Measurements from ENCODE around the gene RIT2.

RIT2 gene

DNA sequence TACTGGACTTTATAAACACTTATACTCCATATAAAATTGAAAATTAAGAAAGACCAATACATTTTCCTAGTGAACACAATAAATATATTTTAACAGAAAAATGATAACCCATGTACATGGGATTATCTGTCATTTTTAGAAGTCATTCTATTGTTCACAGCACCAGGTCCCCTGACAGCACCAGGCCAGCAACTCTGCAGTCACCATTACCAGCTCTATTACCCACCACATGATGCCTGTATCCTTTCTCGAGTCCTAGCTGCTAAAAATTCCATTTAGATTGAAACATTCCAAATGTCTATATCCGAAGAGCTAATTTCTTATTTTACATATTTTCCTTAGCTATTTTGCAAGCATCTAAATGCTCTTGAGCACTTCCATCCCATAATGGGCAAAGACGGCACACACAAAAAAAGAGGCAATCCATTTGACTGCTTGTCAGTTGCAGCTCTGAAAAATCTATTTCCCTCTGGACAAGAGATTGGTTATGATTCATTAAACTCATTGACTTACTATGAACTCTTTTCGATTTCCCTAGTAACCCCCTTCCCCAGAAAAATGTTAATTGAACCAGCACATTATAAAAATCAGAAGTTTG is 336.9 kb downstream of the RIT2 start:
- ChIA-PET POLR2A (no interaction called here), CTCF (interaction anchor here (1.0 kb wide), 1 partner anchor 10 kb away, joined by 4 read pairs; no protein-coding TSS in a partner anchor)
- TF ChIP-seq ZNF629 (tag by site-specific recombination; IDR thresholded peaks at IDR 0.05) (no peak), ZNF146 (tag by site-specific recombination; IDR thresholded peaks at IDR 0.05) (no peak), ZNF19 (tag by site-specific recombination; IDR thresholded peaks at IDR 0.05; ENCODE audit: low read depth) (no peak), BCL11B (tag by site-specific recombination; IDR thresholded peaks at IDR 0.05; ENCODE audit: low read depth) (no peak), SP7 (tag by site-specific recombination; IDR thresholded peaks at IDR 0.05) (no peak), ZNF350 (tag by site-specific recombination; IDR thresholded peaks at IDR 0.05) (no peak), KLF16 (tag by site-specific recombination; IDR thresholded peaks at IDR 0.05) (no peak), ZNF366 (tag by site-specific recombination; conservative IDR thresholded peaks at IDR 0.05) (no peak), ZBTB21 (tag by site-specific recombination; IDR thresholded peaks at IDR 0.05) (no peak), ZNF658 (tag by site-specific recombination; IDR thresholded peaks at IDR 0.05) (no peak), ZNF214 (tag by site-specific recombination; IDR thresholded peaks at IDR 0.05; ENCODE audit: borderline replicate concordance) (no peak), PRDM1 (tag by site-specific recombination; IDR thresholded peaks at IDR 0.05) (no peak), ZNF510 (tag by site-specific recombination; IDR thresholded peaks at IDR 0.05; ENCODE audit: insufficient replicate concordance) (no peak), ZNF843 (tag by site-specific recombination; IDR thresholded peaks at IDR 0.05) (no peak)
- TF ChIP-seq, protein P1, sequence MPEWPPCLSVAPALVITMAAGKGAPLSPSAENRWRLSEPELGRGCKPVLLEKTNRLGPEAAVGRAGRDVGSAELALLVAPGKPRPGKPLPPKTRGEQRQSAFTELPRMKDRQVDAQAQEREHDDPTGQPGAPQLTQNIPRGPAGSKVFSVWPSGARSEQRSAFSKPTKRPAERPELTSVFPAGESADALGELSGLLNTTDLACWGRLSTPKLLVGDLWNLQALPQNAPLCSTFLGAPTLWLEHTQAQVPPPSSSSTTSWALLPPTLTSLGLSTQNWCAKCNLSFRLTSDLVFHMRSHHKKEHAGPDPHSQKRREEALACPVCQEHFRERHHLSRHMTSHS (tag by site-specific recombination; IDR thresholded peaks at IDR 0.05): no peak
- TF ChIP-seq, protein P2, sequence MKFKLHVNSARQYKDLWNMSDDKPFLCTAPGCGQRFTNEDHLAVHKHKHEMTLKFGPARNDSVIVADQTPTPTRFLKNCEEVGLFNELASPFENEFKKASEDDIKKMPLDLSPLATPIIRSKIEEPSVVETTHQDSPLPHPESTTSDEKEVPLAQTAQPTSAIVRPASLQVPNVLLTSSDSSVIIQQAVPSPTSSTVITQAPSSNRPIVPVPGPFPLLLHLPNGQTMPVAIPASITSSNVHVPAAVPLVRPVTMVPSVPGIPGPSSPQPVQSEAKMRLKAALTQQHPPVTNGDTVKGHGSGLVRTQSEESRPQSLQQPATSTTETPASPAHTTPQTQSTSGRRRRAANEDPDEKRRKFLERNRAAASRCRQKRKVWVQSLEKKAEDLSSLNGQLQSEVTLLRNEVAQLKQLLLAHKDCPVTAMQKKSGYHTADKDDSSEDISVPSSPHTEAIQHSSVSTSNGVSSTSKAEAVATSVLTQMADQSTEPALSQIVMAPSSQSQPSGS (tag by site-specific recombination; IDR thresholded peaks at IDR 0.05; ENCODE audit: low read depth): no peak
- TF ChIP-seq, protein P3, sequence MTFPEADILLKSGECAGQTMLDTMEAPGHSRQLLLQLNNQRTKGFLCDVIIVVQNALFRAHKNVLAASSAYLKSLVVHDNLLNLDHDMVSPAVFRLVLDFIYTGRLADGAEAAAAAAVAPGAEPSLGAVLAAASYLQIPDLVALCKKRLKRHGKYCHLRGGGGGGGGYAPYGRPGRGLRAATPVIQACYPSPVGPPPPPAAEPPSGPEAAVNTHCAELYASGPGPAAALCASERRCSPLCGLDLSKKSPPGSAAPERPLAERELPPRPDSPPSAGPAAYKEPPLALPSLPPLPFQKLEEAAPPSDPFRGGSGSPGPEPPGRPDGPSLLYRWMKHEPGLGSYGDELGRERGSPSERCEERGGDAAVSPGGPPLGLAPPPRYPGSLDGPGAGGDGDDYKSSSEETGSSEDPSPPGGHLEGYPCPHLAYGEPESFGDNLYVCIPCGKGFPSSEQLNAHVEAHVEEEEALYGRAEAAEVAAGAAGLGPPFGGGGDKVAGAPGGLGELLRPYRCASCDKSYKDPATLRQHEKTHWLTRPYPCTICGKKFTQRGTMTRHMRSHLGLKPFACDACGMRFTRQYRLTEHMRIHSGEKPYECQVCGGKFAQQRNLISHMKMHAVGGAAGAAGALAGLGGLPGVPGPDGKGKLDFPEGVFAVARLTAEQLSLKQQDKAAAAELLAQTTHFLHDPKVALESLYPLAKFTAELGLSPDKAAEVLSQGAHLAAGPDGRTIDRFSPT (tag by site-specific recombination; IDR thresholded peaks at IDR 0.05): no peak
- TF ChIP-seq, protein P4, sequence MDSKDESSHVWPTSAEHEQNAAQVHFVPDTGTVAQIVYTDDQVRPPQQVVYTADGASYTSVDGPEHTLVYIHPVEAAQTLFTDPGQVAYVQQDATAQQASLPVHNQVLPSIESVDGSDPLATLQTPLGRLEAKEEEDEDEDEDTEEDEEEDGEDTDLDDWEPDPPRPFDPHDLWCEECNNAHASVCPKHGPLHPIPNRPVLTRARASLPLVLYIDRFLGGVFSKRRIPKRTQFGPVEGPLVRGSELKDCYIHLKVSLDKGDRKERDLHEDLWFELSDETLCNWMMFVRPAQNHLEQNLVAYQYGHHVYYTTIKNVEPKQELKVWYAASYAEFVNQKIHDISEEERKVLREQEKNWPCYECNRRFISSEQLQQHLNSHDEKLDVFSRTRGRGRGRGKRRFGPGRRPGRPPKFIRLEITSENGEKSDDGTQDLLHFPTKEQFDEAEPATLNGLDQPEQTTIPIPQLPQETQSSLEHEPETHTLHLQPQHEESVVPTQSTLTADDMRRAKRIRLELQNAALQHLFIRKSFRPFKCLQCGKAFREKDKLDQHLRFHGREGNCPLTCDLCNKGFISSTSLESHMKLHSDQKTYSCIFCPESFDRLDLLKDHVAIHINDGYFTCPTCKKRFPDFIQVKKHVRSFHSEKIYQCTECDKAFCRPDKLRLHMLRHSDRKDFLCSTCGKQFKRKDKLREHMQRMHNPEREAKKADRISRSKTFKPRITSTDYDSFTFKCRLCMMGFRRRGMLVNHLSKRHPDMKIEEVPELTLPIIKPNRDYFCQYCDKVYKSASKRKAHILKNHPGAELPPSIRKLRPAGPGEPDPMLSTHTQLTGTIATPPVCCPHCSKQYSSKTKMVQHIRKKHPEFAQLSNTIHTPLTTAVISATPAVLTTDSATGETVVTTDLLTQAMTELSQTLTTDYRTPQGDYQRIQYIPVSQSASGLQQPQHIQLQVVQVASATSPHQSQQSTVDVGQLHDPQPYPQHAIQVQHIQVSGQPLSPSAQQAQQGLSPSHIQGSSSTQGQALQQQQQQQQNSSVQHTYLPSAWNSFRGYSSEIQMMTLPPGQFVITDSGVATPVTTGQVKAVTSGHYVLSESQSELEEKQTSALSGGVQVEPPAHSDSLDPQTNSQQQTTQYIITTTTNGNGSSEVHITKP (tag by site-specific recombination; IDR thresholded peaks at IDR 0.05): no peak
- TF ChIP-seq, protein P5, sequence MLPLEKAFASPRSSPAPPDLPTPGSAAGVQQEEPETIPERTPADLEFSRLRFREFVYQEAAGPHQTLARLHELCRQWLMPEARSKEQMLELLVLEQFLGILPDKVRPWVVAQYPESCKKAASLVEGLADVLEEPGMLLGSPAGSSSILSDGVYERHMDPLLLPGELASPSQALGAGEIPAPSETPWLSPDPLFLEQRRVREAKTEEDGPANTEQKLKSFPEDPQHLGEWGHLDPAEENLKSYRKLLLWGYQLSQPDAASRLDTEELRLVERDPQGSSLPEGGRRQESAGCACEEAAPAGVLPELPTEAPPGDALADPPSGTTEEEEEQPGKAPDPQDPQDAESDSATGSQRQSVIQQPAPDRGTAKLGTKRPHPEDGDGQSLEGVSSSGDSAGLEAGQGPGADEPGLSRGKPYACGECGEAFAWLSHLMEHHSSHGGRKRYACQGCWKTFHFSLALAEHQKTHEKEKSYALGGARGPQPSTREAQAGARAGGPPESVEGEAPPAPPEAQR (tag by site-specific recombination; IDR thresholded peaks at IDR 0.05): no peak
- TF ChIP-seq, protein P6, sequence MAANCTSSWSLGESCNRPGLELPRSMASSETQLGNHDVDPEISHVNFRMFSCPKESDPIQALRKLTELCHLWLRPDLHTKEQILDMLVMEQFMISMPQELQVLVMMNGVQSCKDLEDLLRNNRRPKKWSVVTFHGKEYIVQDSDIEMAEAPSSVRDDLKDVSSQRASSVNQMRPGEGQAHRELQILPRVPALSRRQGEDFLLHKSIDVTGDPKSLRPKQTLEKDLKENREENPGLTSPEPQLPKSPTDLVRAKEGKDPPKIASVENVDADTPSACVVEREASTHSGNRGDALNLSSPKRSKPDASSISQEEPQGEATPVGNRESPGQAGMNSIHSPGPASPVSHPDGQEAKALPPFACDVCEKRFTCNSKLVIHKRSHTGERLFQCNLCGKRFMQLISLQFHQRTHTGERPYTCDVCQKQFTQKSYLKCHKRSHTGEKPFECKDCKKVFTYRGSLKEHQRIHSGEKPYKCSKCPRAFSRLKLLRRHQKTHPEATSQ (tag by site-specific recombination; IDR thresholded peaks at IDR 0.05): no peak
- Histone ChIP-seq H3K4me1 (ENCODE audit: control insufficient read depth, insufficient read depth, low read length) (no peaks in the 10 kb centered on the region), H3K4me3 (ENCODE audit: low read depth, low read length) (no peak overlapping the region), H3K9me3 (ENCODE audit: control insufficient read depth, insufficient read depth, low read depth, low read length) (no peaks in the 10 kb centered on the region; the same call in 1 of the 2 replicates), H3K36me3 (ENCODE audit: control insufficient read depth in 2 of 2, insufficient read depth in 1 of 2, low read length in 2 of 2) (no peaks in the 10 kb centered on the region), H3K27ac (ENCODE audit: extremely low read depth, low read depth, low read length) (no peak overlapping the region)
